ENCODE results near the gene FAM177A1.

- TF ChIP-seq CTCF (IDR thresholded peaks at IDR 0.05) (no peak), EP300 (IDR thresholded peaks at IDR 0.05) (no peak)
Observed at GRCh38 chr14:35028435-35028834, 17.6 kb upstream of the FAM177A1 start.
